Astrocyte (in vitro differentiated cells and primary cell): ENCODE measurements around the gene KCNB1. TPM values are rescaled to one million over a fixed set of nuclear protein-coding genes. Genes with fewer than 3 reads are reported as not detected.

Experiments used
- DNase-seq: peaks from one replicate; pipeline ENCODE4 v3.0.0-alpha.2; 2010; ENCODE audit warnings: low read depth
- FAIRE-seq: peaks from 2 replicates; lab custom pipeline; 2011; peaks lifted over from hg19 to GRCh38; lab: Jason Lieb, UNC
- H2AFZ ChIP-seq: 2 replicates; pipeline ENCODE4 v1.6.0; 2012; ENCODE audit warnings: low read depth, low read length, inconsistent platforms
- H3K27ac ChIP-seq: 2 replicates; pipeline ENCODE4 v1.5.1; 2011; ENCODE audit warnings: low read depth, low read length, inconsistent platforms
- H3K27me3 ChIP-seq: 2 replicates; pipeline ENCODE4 v1.6.0; 2011; ENCODE audit warnings: low read length, inconsistent platforms; ENCODE audit not compliant: insufficient read depth
- H3K36me3 ChIP-seq: 2 replicates; pipeline ENCODE4 v1.5.1; 2011; ENCODE audit warnings: low read length, inconsistent platforms; ENCODE audit not compliant: insufficient read depth
- H3K4me1 ChIP-seq: 2 replicates; pipeline ENCODE4 v1.5.1; 2011; ENCODE audit warnings: low read length, inconsistent platforms; ENCODE audit not compliant: insufficient read depth
- H3K4me2 ChIP-seq: 2 replicates; pipeline ENCODE4 v1.6.0; 2012; ENCODE audit warnings: low read length, inconsistent platforms
- H3K4me3 ChIP-seq: 2 replicates; pipeline ENCODE4 v1.5.1; 2011; ENCODE audit warnings: low read depth, mild to moderate bottlenecking, low read length, inconsistent platforms; ENCODE audit not compliant: insufficient read depth
- H3K79me2 ChIP-seq: 2 replicates; pipeline ENCODE4 v1.6.0; 2012; ENCODE audit warnings: mild to moderate bottlenecking, low read length, inconsistent platforms; ENCODE audit not compliant: insufficient read depth
- H3K9ac ChIP-seq: 2 replicates; pipeline ENCODE4 v1.6.0; 2012; ENCODE audit warnings: mild to moderate bottlenecking, low read length, inconsistent platforms
- H3K9me3 ChIP-seq: 2 replicates; pipeline ENCODE4 v1.5.1; 2012; ENCODE audit warnings: low read depth, mild to moderate bottlenecking, low read length, inconsistent platforms; ENCODE audit not compliant: insufficient read depth
- H4K20me1 ChIP-seq: 2 replicates; pipeline ENCODE4 v1.6.0; 2012; ENCODE audit warnings: low read length, inconsistent platforms; ENCODE audit not compliant: insufficient read depth
- H3K27ac Mint-ChIP-seq: one replicate; pipeline ENCODE4 v1.8.0; 2021; ENCODE audit warnings: mild to moderate bottlenecking, mixed read lengths; ENCODE audit not compliant: unreplicated experiment
- H3K27me3 Mint-ChIP-seq: one replicate; pipeline ENCODE4 v1.8.0; 2021; ENCODE audit warnings: low read depth, mixed read lengths; ENCODE audit not compliant: unreplicated experiment
- H3K36me3 Mint-ChIP-seq: one replicate; pipeline ENCODE4 v1.8.0; 2021; ENCODE audit warnings: low read depth, mixed read lengths; ENCODE audit not compliant: unreplicated experiment
- H3K4me1 Mint-ChIP-seq: one replicate; pipeline ENCODE4 v1.8.0; 2021; ENCODE audit warnings: low read depth, mixed read lengths; ENCODE audit not compliant: unreplicated experiment
- H3K4me3 Mint-ChIP-seq: one replicate; pipeline ENCODE4 v1.8.0; 2021; ENCODE audit warnings: mild to moderate bottlenecking, moderate library complexity, mixed read lengths; ENCODE audit not compliant: unreplicated experiment
- H3K9me3 Mint-ChIP-seq: one replicate; pipeline ENCODE4 v1.8.0; 2021; ENCODE audit warnings: mild to moderate bottlenecking, mixed read lengths; ENCODE audit not compliant: unreplicated experiment
- CTCF ChIP-seq: IDR thresholded peaks from 2 replicates; pipeline ENCODE4 v1.5.1; 2011; ENCODE audit warnings: low read depth, mild to moderate bottlenecking, inconsistent platforms, low read length, moderate library complexity; ENCODE audit not compliant: insufficient read depth
- EZH2 ChIP-seq: IDR thresholded peaks from 2 replicates; pipeline ENCODE4 v1.6.1; 2012; ENCODE audit warnings: mild to moderate bottlenecking, low read length, inconsistent platforms; ENCODE audit not compliant: insufficient read depth
- total RNA-seq: library from RNA; stranded (reverse); gene quantifications from 2 replicates; pipeline ENCODE4 v1.2.1, GENCODE V29; 2021

The KCNB1 gene
- total RNA-seq, 1 donor from 2014 or later = 0.48 TPM

- Mint-ChIP-seq H3K36me3 (no peaks in the 10 kb centered on the region), H3K27me3 (peaks cover 38% of the 10 kb centered on the region), H3K27ac (no peak overlapping the region), H3K4me3 (no peak overlapping the region), H3K4me1 (no peaks in the 10 kb centered on the region), H3K9me3 (no peaks in the 10 kb centered on the region)
- no peaks in the 10 kb centered on the region for H3K4me1 ChIP-seq
- no peaks in the 10 kb centered on the region for H3K79me2 ChIP-seq
- H3K4me3 ChIP-seq = no peak overlapping the region
- no peaks in the 10 kb centered on the region for H3K36me3 ChIP-seq
- H3K4me2 ChIP-seq = no peak overlapping the region
- no peak overlapping the region for H3K9ac ChIP-seq
- no peak overlapping the region for H2AFZ ChIP-seq
- FAIRE-seq = no peak
- no peaks in the 10 kb centered on the region for H4K20me1 ChIP-seq
- H3K9me3 ChIP-seq = no peaks in the 10 kb centered on the region
- H3K27ac ChIP-seq = no peak overlapping the region
- no peak for DNase-seq
- no peak for TF ChIP-seq CTCF
- TF ChIP-seq EZH2 = no peak
- H3K27me3 ChIP-seq = peaks cover 20% of the 10 kb centered on the region
These were observed 129.1 kb downstream of the KCNB1 start for GRCh38 chr20:49353348-49353747.

GRCh38 chr20:49352751-49353150, 129.7 kb downstream of the KCNB1 start:
- H3K27me3 Mint-ChIP-seq = peaks cover 38% of the 10 kb centered on the region
- H3K9me3 Mint-ChIP-seq = no peaks in the 10 kb centered on the region
- H3K4me1 ChIP-seq = peaks cover 2% of the 10 kb centered on the region
- TF ChIP-seq CTCF = no peak
- no peak for TF ChIP-seq EZH2
- no peak overlapping the region for H3K9ac ChIP-seq
- no peak overlapping the region for H3K27ac Mint-ChIP-seq
- no peaks in the 10 kb centered on the region for H3K36me3 Mint-ChIP-seq
- H3K79me2 ChIP-seq = no peaks in the 10 kb centered on the region
- DNase-seq = no peak
- H3K36me3 ChIP-seq = no peaks in the 10 kb centered on the region
- no peak overlapping the region for H3K4me2 ChIP-seq
- no peak overlapping the region for H3K4me3 Mint-ChIP-seq
- H2AFZ ChIP-seq = no peak overlapping the region
- no peaks in the 10 kb centered on the region for H4K20me1 ChIP-seq
- peaks cover 20% of the 10 kb centered on the region for H3K27me3 ChIP-seq
- H3K9me3 ChIP-seq = no peaks in the 10 kb centered on the region
- no peak overlapping the region for H3K4me3 ChIP-seq
- no peak overlapping the region for H3K27ac ChIP-seq
- no peaks in the 10 kb centered on the region for H3K4me1 Mint-ChIP-seq
- no peak for FAIRE-seq

- Histone ChIP-seq H4K20me1 (no peaks in the 10 kb centered on the region), H3K4me2 (no peak overlapping the region), H3K9ac (no peak overlapping the region), H3K27me3 (peaks cover 19% of the 10 kb centered on the region), H3K4me3 (no peak overlapping the region), H3K27ac (no peak overlapping the region), H3K79me2 (no peaks in the 10 kb centered on the region), H2AFZ (no peak overlapping the region), H3K9me3 (no peaks in the 10 kb centered on the region), H3K4me1 (peaks cover 6% of the 10 kb centered on the region), H3K36me3 (no peaks in the 10 kb centered on the region)
- TF ChIP-seq CTCF = no peak
- TF ChIP-seq EZH2 = no peak
- Mint-ChIP-seq H3K4me3 (no peak overlapping the region), H3K27me3 (peaks cover 31% of the 10 kb centered on the region), H3K9me3 (no peaks in the 10 kb centered on the region), H3K27ac (no peak overlapping the region), H3K36me3 (no peaks in the 10 kb centered on the region), H3K4me1 (peaks cover 4% of the 10 kb centered on the region)
- FAIRE-seq (no peak), DNase-seq (no peak)
These were observed 130.7 kb downstream of the KCNB1 start for GRCh38 chr20:49351775-49352174.
